ENCODE results near the gene CDH23.

Gene CDH23

GRCh38 chr10:71528371-71529206, 131.9 kb downstream of the CDH23 start:
- no peaks in the 10 kb centered on the region for H3K79me2 ChIP-seq (ENCODE audit: control insufficient read depth, insufficient read depth, low read length, poor library complexity)
- no peak overlapping the region for H4K91ac ChIP-seq (ENCODE audit: low read depth, low read length)
- no peak for DNase-seq
- H3K4me3 ChIP-seq (ENCODE audit: low read depth, low read length): no peak overlapping the region
- no peak overlapping the region for H3K18ac ChIP-seq (ENCODE audit: low read length)
- no peak overlapping the region for H3K9ac ChIP-seq (ENCODE audit: low read length)
- H3K36me3 ChIP-seq (ENCODE audit: control insufficient read depth in 1 of 2, insufficient read depth in 2 of 2, low read length in 2 of 2): no peaks in the 10 kb centered on the region
- no peak overlapping the region for H4K12ac ChIP-seq (ENCODE audit: low read depth, low read length)
- no peak overlapping the region for H4K8ac ChIP-seq (ENCODE audit: low read depth, low read length)
- H3K4me2 ChIP-seq (ENCODE audit: low read length): no peak overlapping the region
- no peaks in the 10 kb centered on the region for H3K79me1 ChIP-seq (ENCODE audit: low read length)
- no peak overlapping the region for H2BK12ac ChIP-seq (ENCODE audit: low read length)
- H3K23ac ChIP-seq (ENCODE audit: low read length): no peak overlapping the region
- no peak overlapping the region for H3K27ac ChIP-seq (ENCODE audit: low read depth, low read length)
- H3K9me3 ChIP-seq (ENCODE audit: insufficient read depth, low read depth, low read length): peaks cover 2% of the 10 kb centered on the region
- no peak overlapping the region for H2BK5ac ChIP-seq (ENCODE audit: low read depth, low read length, poor library complexity)
- no peak overlapping the region for H3K4ac ChIP-seq (ENCODE audit: low read depth, low read length)
- no CpG with 5 or more reads among the region's 17 CpGs for WGBS (ENCODE audit: extremely low coverage, insufficient coverage, insufficient read length)
- no peak overlapping the region for H2BK120ac ChIP-seq (ENCODE audit: insufficient read depth, low read length, poor library complexity)
- H2AFZ ChIP-seq (ENCODE audit: insufficient read depth, low read length, poor library complexity): no peak overlapping the region
- no peaks in the 10 kb centered on the region for H3K27me3 ChIP-seq (ENCODE audit: insufficient read depth, low read length)
- no peak overlapping the region for H2AK5ac ChIP-seq (ENCODE audit: low read length)
- H3K4me1 ChIP-seq (ENCODE audit: control insufficient read depth in 1 of 2, insufficient read depth in 2 of 2, low read length in 2 of 2): peaks cover 8% of the 10 kb centered on the region in 2 experiments
- no peak overlapping the region for H3K14ac ChIP-seq (ENCODE audit: low read length)

- DNase-seq: no peak
- Histone ChIP-seq H3K79me2 (ENCODE audit: control insufficient read depth, insufficient read depth, low read length, poor library complexity) (no peaks in the 10 kb centered on the region), H4K91ac (ENCODE audit: low read depth, low read length) (no peak overlapping the region), H3K4me2 (ENCODE audit: low read length) (no peak overlapping the region), H2BK5ac (ENCODE audit: low read depth, low read length, poor library complexity) (no peak overlapping the region), H3K4me3 (ENCODE audit: low read depth, low read length) (no peak overlapping the region), H3K9ac (ENCODE audit: low read length) (no peak overlapping the region), H3K79me1 (ENCODE audit: low read length) (no peaks in the 10 kb centered on the region), H2BK120ac (ENCODE audit: insufficient read depth, low read length, poor library complexity) (no peak overlapping the region), H4K8ac (ENCODE audit: low read depth, low read length) (no peak overlapping the region), H3K18ac (ENCODE audit: low read length) (no peak overlapping the region), H3K14ac (ENCODE audit: low read length) (no peak overlapping the region), H2BK12ac (ENCODE audit: low read length) (no peak overlapping the region), H4K12ac (ENCODE audit: low read depth, low read length) (no peak overlapping the region), H3K23ac (ENCODE audit: low read length) (no peak overlapping the region), H3K4me1 (ENCODE audit: control insufficient read depth in 1 of 2, insufficient read depth in 2 of 2, low read length in 2 of 2) (peaks cover 8% of the 10 kb centered on the region in 2 experiments), H2AFZ (ENCODE audit: insufficient read depth, low read length, poor library complexity) (no peak overlapping the region), H3K9me3 (ENCODE audit: insufficient read depth, low read depth, low read length) (peaks cover 2% of the 10 kb centered on the region), H3K27me3 (ENCODE audit: insufficient read depth, low read length) (no peaks in the 10 kb centered on the region), H2AK5ac (ENCODE audit: low read length) (no peak overlapping the region), H3K27ac (ENCODE audit: low read depth, low read length) (no peak overlapping the region), H3K36me3 (ENCODE audit: control insufficient read depth in 1 of 2, insufficient read depth in 2 of 2, low read length in 2 of 2) (no peaks in the 10 kb centered on the region), H3K4ac (ENCODE audit: low read depth, low read length) (no peak overlapping the region)
- no CpG with 5 or more reads among the region's 11 CpGs for WGBS (ENCODE audit: extremely low coverage, insufficient coverage, insufficient read length)
These were observed 132.6 kb downstream of the CDH23 start for GRCh38 chr10:71529207-71529827.

GRCh38 chr10:71530781-71531180, 134.1 kb downstream of the CDH23 start:
- WGBS (ENCODE audit: extremely low coverage, insufficient coverage, insufficient read length): no CpG with 5 or more reads among the region's 4 CpGs
- H3K4me1 ChIP-seq (ENCODE audit: control insufficient read depth in 1 of 2, insufficient read depth in 2 of 2, low read length in 2 of 2): peaks cover 8 to 13% of the 10 kb centered on the region in 2 experiments
- no peaks in the 10 kb centered on the region for H3K27me3 ChIP-seq (ENCODE audit: insufficient read depth, low read length)
- no peak overlapping the region for H2BK5ac ChIP-seq (ENCODE audit: low read depth, low read length, poor library complexity)
- H3K79me2 ChIP-seq (ENCODE audit: control insufficient read depth, insufficient read depth, low read length, poor library complexity): no peaks in the 10 kb centered on the region
- H4K91ac ChIP-seq (ENCODE audit: low read depth, low read length): no peak overlapping the region
- no peak overlapping the region for H3K23ac ChIP-seq (ENCODE audit: low read length)
- no peak overlapping the region for H3K4me2 ChIP-seq (ENCODE audit: low read length)
- no peak overlapping the region for H4K12ac ChIP-seq (ENCODE audit: low read depth, low read length)
- no peak overlapping the region for H4K8ac ChIP-seq (ENCODE audit: low read depth, low read length)
- no peak overlapping the region for H2AK5ac ChIP-seq (ENCODE audit: low read length)
- H3K36me3 ChIP-seq (ENCODE audit: control insufficient read depth in 1 of 2, insufficient read depth in 2 of 2, low read length in 2 of 2): no peaks in the 10 kb centered on the region
- H3K4ac ChIP-seq (ENCODE audit: low read depth, low read length): no peak overlapping the region
- H3K79me1 ChIP-seq (ENCODE audit: low read length): no peaks in the 10 kb centered on the region
- H2BK120ac ChIP-seq (ENCODE audit: insufficient read depth, low read length, poor library complexity): no peak overlapping the region
- no peak overlapping the region for H3K4me3 ChIP-seq (ENCODE audit: low read depth, low read length)
- no peak for DNase-seq
- H3K9ac ChIP-seq (ENCODE audit: low read length): no peak overlapping the region
- no peak overlapping the region for H2BK12ac ChIP-seq (ENCODE audit: low read length)
- no peak overlapping the region for H2AFZ ChIP-seq (ENCODE audit: insufficient read depth, low read length, poor library complexity)
- no peak overlapping the region for H3K18ac ChIP-seq (ENCODE audit: low read length)
- H3K27ac ChIP-seq (ENCODE audit: low read depth, low read length): no peak overlapping the region
- no peak overlapping the region for H3K14ac ChIP-seq (ENCODE audit: low read length)
- peaks cover 2% of the 10 kb centered on the region for H3K9me3 ChIP-seq (ENCODE audit: insufficient read depth, low read depth, low read length)

- Histone ChIP-seq H3K4me1 (ENCODE audit: control insufficient read depth in 1 of 2, insufficient read depth in 2 of 2, low read length in 2 of 2) (peaks cover 8 to 13% of the 10 kb centered on the region in 2 experiments), H3K9ac (ENCODE audit: low read length) (no peak overlapping the region), H3K4me3 (ENCODE audit: low read depth, low read length) (no peak overlapping the region), H3K23ac (ENCODE audit: low read length) (no peak overlapping the region), H3K14ac (ENCODE audit: low read length) (no peak overlapping the region), H3K27ac (ENCODE audit: low read depth, low read length) (no peak overlapping the region), H4K8ac (ENCODE audit: low read depth, low read length) (no peak overlapping the region), H3K9me3 (ENCODE audit: insufficient read depth, low read depth, low read length) (peaks cover 2% of the 10 kb centered on the region), H2AFZ (ENCODE audit: insufficient read depth, low read length, poor library complexity) (no peak overlapping the region), H3K4ac (ENCODE audit: low read depth, low read length) (no peak overlapping the region), H4K12ac (ENCODE audit: low read depth, low read length) (no peak overlapping the region), H3K79me1 (ENCODE audit: low read length) (no peaks in the 10 kb centered on the region), H2BK5ac (ENCODE audit: low read depth, low read length, poor library complexity) (no peak overlapping the region), H4K91ac (ENCODE audit: low read depth, low read length) (no peak overlapping the region), H2BK120ac (ENCODE audit: insufficient read depth, low read length, poor library complexity) (no peak overlapping the region), H2BK12ac (ENCODE audit: low read length) (no peak overlapping the region), H3K27me3 (ENCODE audit: insufficient read depth, low read length) (no peaks in the 10 kb centered on the region), H2AK5ac (ENCODE audit: low read length) (no peak overlapping the region), H3K79me2 (ENCODE audit: control insufficient read depth, insufficient read depth, low read length, poor library complexity) (no peaks in the 10 kb centered on the region), H3K18ac (ENCODE audit: low read length) (no peak overlapping the region), H3K4me2 (ENCODE audit: low read length) (no peak overlapping the region), H3K36me3 (ENCODE audit: control insufficient read depth in 1 of 2, insufficient read depth in 2 of 2, low read length in 2 of 2) (no peaks in the 10 kb centered on the region)
- WGBS (ENCODE audit: extremely low coverage, insufficient coverage, insufficient read length): no CpG with 5 or more reads among the region's 10 CpGs
- DNase-seq: no peak
These were observed 135.0 kb downstream of the CDH23 start for GRCh38 chr10:71531485-71532446.
